ENCODE data around the gene DHX38. TPM values are rescaled to one million over a fixed set of nuclear protein-coding genes. Genes with fewer than 3 reads are reported as not detected.
"Not testable (repeated sequence)": the region's sequence is repeated elsewhere in the genome, so short reads cannot be mapped to it uniquely, and the experiment has no call there.

DHX38 gene
- polyA plus RNA-seq, 1 of the 3 experiments (the other 2 are of a cell fraction), result 75.0 TPM

GRCh38 chr16:72051818-72052217, 41.8 kb upstream of the DHX38 start:
- Histone ChIP-seq H3K27ac (ENCODE audit: low read depth in 2 of 2, low read length in 1 of 2) (no peak overlapping the region), H3K9me3 (no peaks in the 10 kb centered on the region), H2AFZ (ENCODE audit: low read depth) (no peak overlapping the region), H3F3A (replicated peaks; ENCODE audit: insufficient read depth) (no peaks in the 10 kb centered on the region), H3K4me2 (no peak overlapping the region), H3K9ac (no peak overlapping the region), H3K9me2 (no peaks in the 10 kb centered on the region), H3K4me3 (ENCODE audit: low read depth in 2 of 2, low read length in 1 of 2) (no peak overlapping the region), H3K79me2 (ENCODE audit: insufficient read depth) (no peaks in the 10 kb centered on the region), H4K20me1 (ENCODE audit: insufficient read depth) (no peaks in the 10 kb centered on the region), H3K27me3 (ENCODE audit: insufficient read depth) (no peaks in the 10 kb centered on the region; the same call in 1 of the 2 replicates), H3K4me1 (ENCODE audit: control insufficient read depth in 1 of 2, insufficient read depth in 2 of 2, low read depth in 1 of 2, low read length in 1 of 2) (no peaks in the 10 kb centered on the region), H3K36me3 (replicated peaks in 1 of 2; ENCODE audit: control insufficient read depth in 1 of 2, insufficient read depth in 2 of 2, low read length in 1 of 2) (no peaks in the 10 kb centered on the region)
- DNase-seq, result no peak
- WGBS (ENCODE audit: low lambda C conversion rate), result 45% methylated on average over 2 of the region's 2 CpGs
- POLR2A ChIA-PET, result no interaction called here
- CTCF ChIA-PET, result no interaction called here
- TF ChIP-seq PBX3 (IDR thresholded peaks at IDR 0.05), result no peak
- no peak for TF ChIP-seq MAX (IDR thresholded peaks at IDR 0.05; ENCODE audit: low read depth)
- TF ChIP-seq TAF1 (IDR thresholded peaks at IDR 0.05; ENCODE audit: borderline replicate concordance, low read depth, low read length), result no peak
- TF ChIP-seq MEF2A (IDR thresholded peaks at IDR 0.05; ENCODE audit: borderline replicate concordance, low read depth), result no peak
- TF ChIP-seq, protein P1, sequence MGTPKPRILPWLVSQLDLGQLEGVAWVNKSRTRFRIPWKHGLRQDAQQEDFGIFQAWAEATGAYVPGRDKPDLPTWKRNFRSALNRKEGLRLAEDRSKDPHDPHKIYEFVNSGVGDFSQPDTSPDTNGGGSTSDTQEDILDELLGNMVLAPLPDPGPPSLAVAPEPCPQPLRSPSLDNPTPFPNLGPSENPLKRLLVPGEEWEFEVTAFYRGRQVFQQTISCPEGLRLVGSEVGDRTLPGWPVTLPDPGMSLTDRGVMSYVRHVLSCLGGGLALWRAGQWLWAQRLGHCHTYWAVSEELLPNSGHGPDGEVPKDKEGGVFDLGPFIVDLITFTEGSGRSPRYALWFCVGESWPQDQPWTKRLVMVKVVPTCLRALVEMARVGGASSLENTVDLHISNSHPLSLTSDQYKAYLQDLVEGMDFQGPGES (IDR thresholded peaks at IDR 0.05; ENCODE audit: low read depth, low read length), result no peak
- TF ChIP-seq EP300 (IDR thresholded peaks at IDR 0.05; ENCODE audit: borderline replicate concordance in 1 of 2, low read depth in 1 of 2, low read length in 1 of 2), result no peak
- no peak for TF ChIP-seq FOXM1 (IDR thresholded peaks at IDR 0.05; ENCODE audit: low read depth)
- no peak for TF ChIP-seq SMC3 (IDR thresholded peaks at IDR 0.05; ENCODE audit: low read depth, low read length)
- TF ChIP-seq REST (IDR thresholded peaks at IDR 0.05; ENCODE audit: low read depth, low read length), result no peak
- TF ChIP-seq YY1 (IDR thresholded peaks at IDR 0.05; ENCODE audit: low read depth), result no peak

GRCh38 chr16:72054254-72054847, 39.3 kb upstream of the DHX38 start, which contains the start of gene HP:
Gene HP, plus strand, starts transcription at chr16:72054505. Its CDS starts 148 bp downstream, at chr16:72054653.
- H3K79me2 ChIP-seq (ENCODE audit: insufficient read depth); H3K36me3 ChIP-seq (replicated peaks in 1 of 2; ENCODE audit: control insufficient read depth in 1 of 2, insufficient read depth in 2 of 2, low read length in 1 of 2); H3K4me2 ChIP-seq; H3K4me1 ChIP-seq (ENCODE audit: control insufficient read depth in 1 of 2, insufficient read depth in 2 of 2, low read depth in 1 of 2, low read length in 1 of 2); H3K27me3 ChIP-seq (ENCODE audit: insufficient read depth); H3K9me2 ChIP-seq; H3K9me3 ChIP-seq; H3F3A ChIP-seq (replicated peaks; ENCODE audit: insufficient read depth); H3K27ac ChIP-seq (ENCODE audit: low read depth in 2 of 2, low read length in 1 of 2); H3K9ac ChIP-seq; H3K4me3 ChIP-seq (ENCODE audit: low read depth in 2 of 2, low read length in 1 of 2); H4K20me1 ChIP-seq (ENCODE audit: insufficient read depth); POLR2A ChIA-PET; DNase-seq; H2AFZ ChIP-seq (ENCODE audit: low read depth): not testable (repeated sequence)
- WGBS (ENCODE audit: low lambda C conversion rate), result 65% methylated on average over 5 of the region's 5 CpGs
- CTCF ChIA-PET, result interaction anchor here (1.0 to 1.5 kb wide), 2 partner anchors 9 to 12 kb away, joined by 3 to 4 read pairs; partner anchors contain the start of gene HPR

Data from SK-N-SH (cell line).